Lower leg skin (tissue), 3 donors: ENCODE measurements around the gene RAPGEF1.

Experiments used
- CTCF ChIP-seq, 3 donors: fragments of 450-650 bp; IDR thresholded peaks; one replicate each; pipeline ENCODE4 v1.5.1; 2016; ENCODE audit warnings: antibody characterized with exemption in 3 of 3, mild to moderate bottlenecking in 3 of 3, moderate library complexity in 2 of 3
- POLR2A ChIP-seq, 2 donors: fragments of 450-650 bp; IDR thresholded peaks; one replicate each; pipeline ENCODE4 v1.6.1; 2016 to 2017; ENCODE audit warnings: antibody characterized with exemption in 2 of 2, mild to moderate bottlenecking in 1 of 2, moderate library complexity in 1 of 2

GRCh38 chr9:131787838-131788237, 48.0 kb upstream of the RAPGEF1 start:
- TF ChIP-seq CTCF (IDR thresholded peaks at IDR 0.05) (no peak), POLR2A (IDR thresholded peaks at IDR 0.05) (no peak)
